ENCODE data around the gene SEMA4D. TPM values are rescaled to one million over a fixed set of nuclear protein-coding genes. Genes with fewer than 3 reads are reported as not detected.

Gene SEMA4D
- total RNA-seq, 1 donor from 2014 or later, result 368 TPM

DNA sequence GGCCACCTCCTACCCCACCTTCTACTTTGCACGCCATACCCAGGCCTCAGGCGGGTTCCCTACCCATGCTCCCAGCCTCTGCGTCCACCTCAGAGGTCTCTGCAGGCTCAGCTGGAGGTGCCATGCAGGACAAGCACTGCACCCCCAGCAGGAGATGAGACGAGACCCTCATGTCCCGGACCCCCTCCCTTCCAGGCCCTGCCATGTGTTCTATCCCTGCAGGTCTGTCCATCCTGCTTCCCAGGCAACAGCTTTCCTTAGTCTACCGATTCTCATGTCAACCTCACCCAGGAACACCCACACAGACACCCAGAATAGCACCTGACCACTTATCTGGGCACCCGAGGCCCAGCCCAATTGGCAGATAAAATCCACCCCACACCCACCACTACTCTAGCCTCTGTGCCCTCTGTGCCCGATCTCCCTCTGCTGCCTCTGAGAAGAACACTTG lies 52.1 kb downstream of the SEMA4D start:
- no peaks in the 10 kb centered on the region for H3K9me3 Mint-ChIP-seq
- H3K27me3 Mint-ChIP-seq, result no peaks in the 10 kb centered on the region
- DNase-seq, result no peak
- intact Hi-C loops (cut with micrococcal nuclease), result loop anchor here (2.0 kb wide), 1 partner anchor 15 kb away; no protein-coding TSS in a partner anchor
- H3K27ac Mint-ChIP-seq, result peak overlapping the region; percentile 80
- peak overlapping the region; percentile 50 for H3K4me3 Mint-ChIP-seq
- peaks cover 60% of the 10 kb centered on the region for H3K36me3 Mint-ChIP-seq (ENCODE audit: low read depth)
- H3K4me1 Mint-ChIP-seq, result peaks cover 86% of the 10 kb centered on the region

DNA sequence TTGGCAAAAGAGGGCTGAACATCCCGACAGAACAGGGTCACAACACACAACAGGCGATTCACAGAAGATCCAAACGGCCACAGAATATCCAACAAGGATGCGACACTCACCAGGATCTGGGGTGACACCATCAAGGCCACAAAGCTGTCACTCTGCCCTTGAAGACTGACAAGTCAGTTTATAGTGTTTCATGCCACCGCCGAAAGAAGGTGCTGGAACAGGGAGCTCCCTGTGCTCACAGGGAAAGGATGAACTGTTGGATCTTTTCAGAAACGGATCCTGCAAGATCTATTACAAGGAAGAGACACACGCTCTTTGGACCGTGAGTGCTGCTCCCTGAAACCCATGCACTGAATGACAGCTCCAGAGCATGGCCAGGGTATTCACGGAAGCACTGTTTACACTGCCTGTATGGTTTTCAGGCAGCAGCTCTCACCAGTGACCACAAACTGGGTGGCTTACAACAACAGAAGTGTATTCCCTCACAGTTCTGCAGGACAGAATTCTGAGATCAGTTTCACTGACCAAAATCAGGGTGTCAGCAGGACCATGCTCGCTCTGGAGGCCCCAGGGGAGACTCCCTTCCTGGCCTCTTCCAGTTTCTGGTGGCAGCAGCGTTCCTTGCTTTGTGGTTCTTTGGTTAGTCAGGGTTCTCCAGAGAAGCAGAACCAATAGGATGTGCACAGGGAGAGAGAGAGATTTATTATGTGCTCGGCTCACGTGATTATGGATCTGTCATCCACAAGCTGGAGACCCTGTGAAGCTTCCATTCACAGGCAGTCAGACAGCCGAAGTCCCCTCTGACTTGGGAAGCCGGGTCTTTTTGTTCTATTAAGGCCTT lies 52.8 kb downstream of the SEMA4D start:
- Mint-ChIP-seq H3K4me1 (peaks cover 87% of the 10 kb centered on the region), H3K9me3 (no peaks in the 10 kb centered on the region), H3K27ac (peak overlapping the region; percentile 80), H3K4me3 (peak overlapping the region; percentile 14), H3K27me3 (no peaks in the 10 kb centered on the region), H3K36me3 (ENCODE audit: low read depth) (peaks cover 63% of the 10 kb centered on the region)
- intact Hi-C loops (cut with micrococcal nuclease), result loop anchor here (2.0 kb wide), 1 partner anchor 16 kb away; no protein-coding TSS in a partner anchor
- DNase-seq, result no peak

DNA sequence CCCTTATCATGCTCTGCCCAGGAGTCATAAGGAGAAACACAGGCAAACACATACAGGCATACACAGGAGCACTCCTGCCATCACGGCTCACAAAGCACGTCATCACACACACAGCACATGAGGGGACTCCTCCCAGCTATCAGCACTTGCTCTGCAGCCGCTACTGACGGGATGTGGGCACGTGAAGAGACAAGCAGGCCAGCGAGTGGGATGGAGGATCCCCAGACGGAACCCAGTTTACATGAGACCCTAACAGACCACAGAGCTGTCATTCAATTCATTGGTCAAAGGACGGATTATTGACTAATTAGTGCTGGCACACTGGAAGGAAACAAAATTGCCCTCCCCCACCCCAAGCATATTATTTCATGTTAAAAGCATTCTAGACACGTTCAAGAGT lies 53.6 kb downstream of the SEMA4D start:
- peak; percentile 80 for DNase-seq
- H3K4me3 Mint-ChIP-seq, result peak overlapping the region; percentile 22
- peak overlapping the region; percentile 80 for H3K27ac Mint-ChIP-seq
- H3K36me3 Mint-ChIP-seq (ENCODE audit: low read depth), result peaks cover 59% of the 10 kb centered on the region
- H3K4me1 Mint-ChIP-seq, result peaks cover 85% of the 10 kb centered on the region
- H3K9me3 Mint-ChIP-seq, result no peaks in the 10 kb centered on the region
- H3K27me3 Mint-ChIP-seq, result no peaks in the 10 kb centered on the region
- intact Hi-C loops (cut with micrococcal nuclease), result loop anchor here (2.0 kb wide), 1 partner anchor 17 kb away; no protein-coding TSS in a partner anchor

DNA sequence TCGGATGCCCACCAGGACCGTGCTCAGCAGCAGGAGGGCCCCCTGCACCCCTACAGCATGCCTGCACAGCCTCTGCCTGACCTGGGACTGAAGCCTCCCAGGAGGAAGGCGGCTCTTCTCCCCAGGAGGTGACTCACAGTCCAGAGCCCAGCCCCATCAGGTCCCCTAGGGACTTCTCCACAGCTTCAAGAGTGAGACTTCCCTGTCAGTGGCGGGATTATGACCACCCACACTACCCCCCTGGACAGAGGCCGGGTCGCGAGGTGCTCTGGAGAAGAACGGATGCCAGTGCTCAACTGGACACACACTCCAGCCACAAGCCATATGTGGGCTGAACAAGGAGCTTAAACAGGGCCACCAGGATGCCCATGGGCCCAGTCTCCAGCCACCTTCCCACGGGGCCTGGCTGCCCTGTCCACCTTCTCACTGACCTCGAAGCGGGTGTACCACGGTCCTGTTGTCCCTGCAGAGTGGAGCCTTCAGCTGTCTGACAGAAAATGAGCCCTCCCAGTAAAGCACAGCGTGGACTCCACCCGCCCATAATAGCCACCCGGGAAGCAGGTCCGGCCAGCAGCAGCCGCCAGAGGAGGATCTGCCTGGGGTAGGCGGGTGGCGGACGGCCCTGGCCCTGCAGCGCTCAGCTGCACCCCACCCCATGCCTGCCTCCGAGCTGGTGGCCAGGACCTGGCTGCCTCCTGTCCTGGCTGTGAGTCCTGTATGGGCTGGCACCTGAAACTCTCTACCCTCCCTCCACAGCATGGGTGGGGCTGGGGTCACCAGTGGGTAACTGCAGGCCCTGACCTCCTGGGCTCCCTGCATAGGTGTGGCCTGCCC lies 54.7 kb downstream of the SEMA4D start:
- intact Hi-C loops (cut with micrococcal nuclease), result no loop called here
- Mint-ChIP-seq H3K36me3 (ENCODE audit: low read depth) (peaks cover 54% of the 10 kb centered on the region), H3K9me3 (no peaks in the 10 kb centered on the region), H3K27me3 (no peaks in the 10 kb centered on the region), H3K4me3 (no peak overlapping the region), H3K4me1 (peaks cover 76% of the 10 kb centered on the region), H3K27ac (peak overlapping the region; percentile 77)
- DNase-seq, result no peak

DNA sequence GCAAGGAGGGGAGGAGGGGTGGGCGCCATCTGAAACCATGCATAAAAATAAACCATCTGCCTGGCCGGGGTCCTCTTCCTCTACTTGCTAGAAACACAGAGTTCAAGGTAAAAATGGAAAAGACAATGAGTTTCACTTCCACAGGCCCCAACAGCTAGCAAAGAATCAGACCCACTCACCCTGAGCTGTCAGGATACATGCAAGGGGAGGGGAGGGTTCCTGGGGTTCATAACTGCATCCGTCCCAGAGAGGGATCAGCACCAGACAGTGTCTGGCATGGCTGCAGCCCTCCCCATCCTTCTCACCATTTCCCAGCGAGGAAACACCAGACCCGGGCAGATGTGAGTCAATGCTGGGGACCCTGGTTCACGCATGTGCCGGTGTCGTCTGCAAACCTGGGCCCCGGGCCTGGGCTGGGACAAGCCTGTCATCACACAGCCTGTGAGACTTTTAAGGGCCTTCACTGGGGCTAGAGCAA lies 55.4 kb downstream of the SEMA4D start:
- Mint-ChIP-seq H3K4me3 (no peak overlapping the region), H3K27me3 (no peaks in the 10 kb centered on the region), H3K36me3 (ENCODE audit: low read depth) (peaks cover 58% of the 10 kb centered on the region), H3K4me1 (peaks cover 79% of the 10 kb centered on the region), H3K9me3 (no peaks in the 10 kb centered on the region), H3K27ac (peak overlapping the region; percentile 77)
- DNase-seq, result no peak
- intact Hi-C loops (cut with micrococcal nuclease), result no loop called here

DNA sequence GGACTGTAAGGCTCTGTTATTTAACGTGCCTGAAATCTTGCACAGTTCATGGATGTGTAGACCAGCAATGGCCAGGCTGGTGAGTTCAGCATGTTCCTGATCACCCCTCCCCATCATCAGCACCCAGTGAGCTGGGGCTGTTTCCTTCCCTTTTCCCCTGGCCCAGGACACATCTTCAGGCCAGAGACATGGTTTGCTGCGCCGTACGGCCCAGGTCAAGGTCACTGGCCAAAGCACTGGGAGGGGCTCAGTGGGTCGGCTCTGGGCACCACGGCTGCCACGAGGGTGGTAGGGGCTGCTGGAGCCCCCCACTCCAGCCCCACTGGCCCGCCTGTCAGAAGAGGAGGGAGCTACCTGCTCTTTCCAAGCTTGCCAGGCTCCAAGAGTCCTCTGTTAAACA lies 55.9 kb downstream of the SEMA4D start:
- Mint-ChIP-seq H3K36me3 (ENCODE audit: low read depth) (peaks cover 54% of the 10 kb centered on the region), H3K9me3 (no peaks in the 10 kb centered on the region), H3K4me1 (peaks cover 79% of the 10 kb centered on the region), H3K27ac (peak overlapping the region; percentile 77), H3K4me3 (peak overlapping the region; percentile 35), H3K27me3 (no peaks in the 10 kb centered on the region)
- DNase-seq, result no peak
- intact Hi-C loops (cut with micrococcal nuclease), result loop anchor here (2.0 kb wide), 1 partner anchor 15 kb away; no protein-coding TSS in a partner anchor

DNA sequence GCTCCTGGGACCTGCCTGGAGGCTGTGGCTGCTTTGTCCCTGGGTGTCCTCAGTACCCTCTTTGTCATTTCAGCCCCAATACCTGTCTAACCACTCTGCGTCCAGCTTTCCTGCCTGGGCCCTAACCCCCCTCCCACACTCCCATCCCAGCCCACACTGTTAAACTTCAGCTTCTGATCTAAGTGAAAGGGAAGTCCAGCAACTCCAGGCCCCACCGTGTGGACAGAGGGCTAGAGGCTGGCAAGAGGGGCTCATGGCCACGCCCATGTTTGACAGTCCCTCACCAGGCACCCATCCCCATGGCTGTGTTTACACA lies 56.3 kb downstream of the SEMA4D start:
- DNase-seq, result no peak
- Mint-ChIP-seq H3K4me3 (peak overlapping the region; percentile 35), H3K9me3 (no peaks in the 10 kb centered on the region), H3K36me3 (ENCODE audit: low read depth) (peaks cover 53% of the 10 kb centered on the region), H3K4me1 (peaks cover 77% of the 10 kb centered on the region), H3K27me3 (no peaks in the 10 kb centered on the region), H3K27ac (peak overlapping the region; percentile 77)
- intact Hi-C loops (cut with micrococcal nuclease), result loop anchor here (2.0 kb wide), 1 partner anchor 15 kb away; no protein-coding TSS in a partner anchor

DNA sequence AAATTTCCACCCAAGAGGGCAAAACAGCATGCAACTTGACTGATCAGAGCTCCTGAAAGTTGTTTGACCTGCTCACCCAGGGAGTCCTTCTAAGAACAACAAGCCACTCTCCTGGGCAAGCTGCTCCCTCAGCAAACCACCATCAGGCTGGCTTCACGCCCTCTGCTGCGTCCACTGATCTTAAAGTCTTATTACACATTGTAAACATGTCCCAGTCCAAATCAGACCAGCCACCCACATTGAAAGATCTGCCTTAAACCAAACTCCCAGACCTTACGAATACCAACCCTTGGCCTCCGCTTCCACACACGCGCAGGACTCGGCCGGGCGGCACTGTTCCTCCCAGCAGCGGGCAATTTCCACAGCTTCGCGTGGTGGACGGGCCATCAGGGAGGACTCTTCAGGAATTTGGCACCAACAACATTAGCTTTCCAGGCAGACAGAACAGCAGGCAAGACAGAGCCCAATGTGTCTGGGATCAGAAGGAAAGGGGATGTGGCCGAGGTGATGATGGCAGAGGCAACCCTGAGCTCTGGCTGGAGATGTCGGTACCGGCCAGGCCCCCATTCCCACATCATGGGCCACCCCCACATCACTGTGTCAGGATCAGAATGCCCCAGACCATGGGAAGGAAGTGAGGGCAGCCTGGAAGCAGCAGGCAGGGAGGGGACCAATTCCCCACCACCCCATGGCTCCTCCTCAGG lies 56.8 kb downstream of the SEMA4D start:
- Mint-ChIP-seq H3K9me3 (no peaks in the 10 kb centered on the region), H3K27me3 (no peaks in the 10 kb centered on the region), H3K4me1 (peaks cover 73% of the 10 kb centered on the region), H3K36me3 (ENCODE audit: low read depth) (peaks cover 51% of the 10 kb centered on the region), H3K4me3 (peak overlapping the region; percentile 68), H3K27ac (peak overlapping the region; percentile 77)
- no peak for DNase-seq
- intact Hi-C loops (cut with micrococcal nuclease), result loop anchor here (2.0 kb wide), 1 partner anchor 14 kb away; no protein-coding TSS in a partner anchor

DNA sequence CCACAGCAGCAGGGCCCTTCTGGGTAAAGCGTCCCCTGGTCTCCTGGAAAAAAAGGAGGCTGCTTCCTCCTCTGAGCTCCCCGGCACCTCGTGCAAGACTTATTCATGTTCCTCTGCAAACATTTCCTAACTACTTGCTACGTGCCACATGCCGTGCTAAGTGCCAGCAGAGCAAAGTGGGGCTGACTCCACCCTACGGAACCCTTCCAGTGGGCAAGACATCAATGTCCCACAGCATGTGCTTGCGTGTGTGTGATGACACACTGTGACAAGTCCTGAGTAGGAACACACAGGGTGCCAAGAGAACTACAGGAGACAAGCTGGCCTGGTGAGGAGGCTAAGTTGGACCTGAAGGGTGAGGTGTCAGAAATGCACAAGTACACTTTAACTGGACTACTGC lies 57.4 kb downstream of the SEMA4D start:
- intact Hi-C loops (cut with micrococcal nuclease), result loop anchor here (2.0 kb wide), 1 partner anchor 14 kb away; no protein-coding TSS in a partner anchor
- peaks cover 50% of the 10 kb centered on the region for H3K36me3 Mint-ChIP-seq (ENCODE audit: low read depth)
- H3K4me1 Mint-ChIP-seq, result peaks cover 69% of the 10 kb centered on the region
- H3K9me3 Mint-ChIP-seq, result no peaks in the 10 kb centered on the region
- peak overlapping the region; percentile 77 for H3K27ac Mint-ChIP-seq
- no peaks in the 10 kb centered on the region for H3K27me3 Mint-ChIP-seq
- H3K4me3 Mint-ChIP-seq, result peak overlapping the region; percentile 68
- no peak for DNase-seq

DNA sequence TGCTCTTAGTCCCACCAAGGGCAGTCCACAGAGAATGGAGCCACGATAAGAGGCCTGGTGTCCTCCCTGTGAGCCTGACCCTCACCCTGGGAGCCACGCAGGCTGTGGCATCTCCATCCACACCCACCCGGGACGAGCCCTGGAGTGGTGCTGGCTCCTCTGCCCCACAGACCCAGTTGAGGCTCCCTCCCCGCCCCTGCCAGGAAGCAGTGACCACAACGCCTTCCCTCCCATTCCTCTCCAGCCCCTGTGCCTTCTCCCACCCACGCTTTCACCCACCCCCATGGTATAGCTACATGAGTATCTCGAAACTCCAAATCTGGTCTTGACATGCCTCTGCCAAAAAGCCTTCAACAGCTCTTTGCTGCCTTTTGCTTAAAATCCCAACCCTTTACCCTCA lies 57.9 kb downstream of the SEMA4D start:
- no peak for DNase-seq
- Mint-ChIP-seq H3K9me3 (no peaks in the 10 kb centered on the region), H3K27ac (peak overlapping the region; percentile 77), H3K4me1 (peaks cover 68% of the 10 kb centered on the region), H3K4me3 (peak overlapping the region; percentile 68), H3K36me3 (ENCODE audit: low read depth) (peaks cover 46% of the 10 kb centered on the region), H3K27me3 (no peaks in the 10 kb centered on the region)
- intact Hi-C loops (cut with micrococcal nuclease), result loop anchor here (2.0 kb wide), 1 partner anchor 13 kb away; no protein-coding TSS in a partner anchor

DNA sequence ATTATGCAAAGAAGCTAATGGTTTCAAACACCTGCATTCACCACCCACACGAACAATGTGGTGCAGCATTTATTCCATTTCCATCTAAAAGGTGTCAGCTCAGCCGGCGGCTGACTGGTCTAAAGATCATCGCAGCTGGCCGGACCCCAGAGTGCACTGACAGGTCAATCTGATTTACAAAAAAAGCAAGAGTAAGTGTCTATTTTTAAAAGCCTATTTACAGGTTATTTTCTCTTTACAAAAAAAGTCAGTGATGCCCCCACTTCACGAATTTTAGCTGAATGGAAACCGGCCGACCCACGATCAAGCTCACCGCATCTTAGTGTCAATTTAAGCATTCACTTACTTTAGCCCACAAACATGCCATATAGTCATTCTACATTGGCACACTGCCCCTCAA lies 58.3 kb downstream of the SEMA4D start:
- Mint-ChIP-seq H3K36me3 (ENCODE audit: low read depth) (peaks cover 41% of the 10 kb centered on the region), H3K27ac (peak overlapping the region; percentile 77), H3K4me3 (no peak overlapping the region), H3K9me3 (no peaks in the 10 kb centered on the region), H3K27me3 (no peaks in the 10 kb centered on the region), H3K4me1 (peaks cover 63% of the 10 kb centered on the region)
- no peak for DNase-seq
- intact Hi-C loops (cut with micrococcal nuclease), result no loop called here

DNA sequence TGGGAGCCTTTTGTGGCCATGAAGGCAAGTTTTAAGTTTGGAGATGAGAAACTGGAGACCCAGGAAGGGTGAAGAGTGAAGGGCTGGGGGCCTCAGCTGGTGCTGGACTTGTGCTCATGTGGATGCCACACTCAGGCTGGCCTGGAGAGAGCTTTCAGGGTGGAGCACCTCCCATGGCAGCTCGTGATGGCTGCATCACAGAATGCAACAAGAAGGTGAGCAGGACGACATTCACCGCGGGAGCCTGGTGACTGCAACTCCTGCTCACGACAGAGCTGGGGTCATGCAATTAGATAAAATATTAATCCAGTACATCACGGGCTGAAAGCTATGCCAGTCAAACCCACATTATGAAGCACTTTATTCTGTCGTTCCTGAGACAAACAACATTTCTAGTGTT lies 59.7 kb downstream of the SEMA4D start:
- Mint-ChIP-seq H3K27ac (peak overlapping the region; percentile 70), H3K9me3 (no peaks in the 10 kb centered on the region), H3K4me3 (peak overlapping the region; percentile 31), H3K27me3 (no peaks in the 10 kb centered on the region), H3K4me1 (peaks cover 63% of the 10 kb centered on the region), H3K36me3 (ENCODE audit: low read depth) (peaks cover 38% of the 10 kb centered on the region)
- intact Hi-C loops (cut with micrococcal nuclease), result no loop called here
- no peak for DNase-seq

DNA sequence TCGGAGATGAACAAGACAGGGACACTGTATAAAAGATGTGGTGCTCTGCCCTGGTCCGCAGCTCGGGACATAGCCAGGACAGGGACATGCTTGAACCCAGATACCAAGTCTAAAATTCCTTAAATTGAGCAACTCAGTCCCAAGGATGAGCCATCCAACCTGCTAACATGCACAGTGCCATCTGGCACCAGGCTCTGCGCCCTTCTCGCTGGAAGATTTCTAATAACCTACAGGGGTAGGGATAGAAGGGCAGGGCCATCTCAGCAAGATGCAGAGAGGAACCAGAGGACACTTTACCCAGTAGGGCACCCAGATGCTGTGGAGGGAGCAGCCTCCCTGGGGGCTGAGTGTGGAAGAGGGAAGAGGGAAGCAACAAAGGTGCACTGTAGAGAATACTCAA lies 60.1 kb downstream of the SEMA4D start:
- intact Hi-C loops (cut with micrococcal nuclease), result loop anchor here (1.0 kb wide), 1 partner anchor 8 kb away; no protein-coding TSS in a partner anchor
- no peaks in the 10 kb centered on the region for H3K9me3 Mint-ChIP-seq
- peaks cover 63% of the 10 kb centered on the region for H3K4me1 Mint-ChIP-seq
- peak overlapping the region; percentile 31 for H3K4me3 Mint-ChIP-seq
- H3K27ac Mint-ChIP-seq, result peak overlapping the region; percentile 70
- H3K36me3 Mint-ChIP-seq (ENCODE audit: low read depth), result peaks cover 38% of the 10 kb centered on the region
- no peak for DNase-seq
- no peaks in the 10 kb centered on the region for H3K27me3 Mint-ChIP-seq

Measured in activated CD4-positive, alpha-beta T cell treated with anti-CD3 and anti-CD28 coated beads, Interleukin-2, amount 10 ng/mL, durations not matched to agents 24 days and 14 days (primary cell).